ENCODE measurements around the gene MRPS23. TPM values are rescaled to one million over a fixed set of nuclear protein-coding genes. Genes with fewer than 3 reads are reported as not detected.
A peak's percentile ranks its signal among the peaks of the same experiment; 100 is the strongest.
"Not testable (repeated sequence)": the region's sequence is repeated elsewhere in the genome, so short reads cannot be mapped to it uniquely, and the experiment has no call there.

The MRPS23 gene
- total RNA-seq, 1 donor from 2014 or later = 30.2 TPM

DNA sequence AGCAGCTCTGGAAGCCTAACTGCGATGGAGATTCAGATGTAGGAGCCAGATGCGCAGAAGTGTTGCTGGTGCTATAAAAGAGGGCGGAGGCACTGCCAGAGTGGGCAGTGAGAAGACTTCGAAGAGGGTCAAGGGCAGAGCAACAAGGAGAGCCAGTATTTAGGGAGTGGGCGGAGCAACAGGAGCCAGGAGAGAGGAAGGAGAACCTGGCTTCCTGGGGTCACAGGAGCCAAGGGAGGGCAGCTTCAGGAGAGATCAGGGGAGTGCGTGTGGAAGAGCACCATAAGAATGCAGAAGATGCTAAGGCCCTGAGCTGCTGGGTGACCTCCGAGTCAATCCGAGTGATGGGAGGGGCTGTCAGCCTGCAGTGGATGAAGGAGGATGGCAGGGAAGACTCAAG is 14.4 kb upstream of the MRPS23 start:
- no peak for DNase-seq (ENCODE audit: low read depth in 2 of 2)

DNA sequence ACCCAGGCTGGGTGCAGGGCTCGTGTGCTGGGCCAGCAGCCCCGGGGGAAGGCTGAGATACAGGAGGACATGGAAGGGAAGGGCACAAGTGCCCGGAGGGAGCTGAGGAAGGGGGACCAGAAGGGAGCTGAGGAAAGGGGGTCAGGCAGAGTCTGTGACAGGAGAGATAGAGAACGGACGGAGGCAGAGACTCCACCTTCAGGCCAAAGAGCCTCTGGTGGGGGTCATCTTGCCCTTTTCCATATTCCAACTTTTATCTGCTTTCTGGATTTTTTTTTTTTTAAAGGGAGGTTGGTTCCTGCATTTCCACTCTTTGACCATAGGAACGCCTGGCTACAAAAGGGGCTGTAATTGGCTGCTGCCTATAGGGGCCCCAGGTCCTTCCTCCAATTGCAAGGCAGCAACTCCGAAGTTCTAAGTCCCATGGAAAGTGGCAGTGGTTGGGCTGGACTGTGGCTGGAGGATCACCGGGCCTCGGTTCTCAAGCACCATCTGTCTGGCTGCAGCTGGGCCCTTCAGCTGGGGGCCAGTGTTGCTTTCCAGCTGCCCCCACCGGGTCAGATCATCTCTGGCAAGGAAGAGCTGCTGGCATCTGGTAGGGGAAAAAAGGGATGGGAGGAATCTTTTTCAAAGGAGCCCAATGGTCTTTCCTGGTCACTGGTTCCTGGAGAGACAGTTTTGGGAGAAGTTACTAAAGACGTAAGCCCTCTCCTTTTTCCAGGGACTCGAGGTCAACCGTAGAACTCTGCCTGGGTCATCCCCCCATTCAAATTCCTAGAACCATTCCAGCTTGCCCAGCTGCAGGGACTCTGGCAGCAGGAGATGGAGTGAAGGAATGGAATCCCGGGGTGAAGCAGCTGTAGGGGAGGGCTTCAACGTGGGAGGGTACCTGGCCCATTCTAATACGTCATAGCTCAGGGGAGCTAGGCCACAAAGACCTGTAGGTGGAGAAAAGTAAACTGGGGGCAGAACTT is 13.1 kb upstream of the MRPS23 start:
- no peak for DNase-seq (ENCODE audit: low read depth in 2 of 2)

DNA sequence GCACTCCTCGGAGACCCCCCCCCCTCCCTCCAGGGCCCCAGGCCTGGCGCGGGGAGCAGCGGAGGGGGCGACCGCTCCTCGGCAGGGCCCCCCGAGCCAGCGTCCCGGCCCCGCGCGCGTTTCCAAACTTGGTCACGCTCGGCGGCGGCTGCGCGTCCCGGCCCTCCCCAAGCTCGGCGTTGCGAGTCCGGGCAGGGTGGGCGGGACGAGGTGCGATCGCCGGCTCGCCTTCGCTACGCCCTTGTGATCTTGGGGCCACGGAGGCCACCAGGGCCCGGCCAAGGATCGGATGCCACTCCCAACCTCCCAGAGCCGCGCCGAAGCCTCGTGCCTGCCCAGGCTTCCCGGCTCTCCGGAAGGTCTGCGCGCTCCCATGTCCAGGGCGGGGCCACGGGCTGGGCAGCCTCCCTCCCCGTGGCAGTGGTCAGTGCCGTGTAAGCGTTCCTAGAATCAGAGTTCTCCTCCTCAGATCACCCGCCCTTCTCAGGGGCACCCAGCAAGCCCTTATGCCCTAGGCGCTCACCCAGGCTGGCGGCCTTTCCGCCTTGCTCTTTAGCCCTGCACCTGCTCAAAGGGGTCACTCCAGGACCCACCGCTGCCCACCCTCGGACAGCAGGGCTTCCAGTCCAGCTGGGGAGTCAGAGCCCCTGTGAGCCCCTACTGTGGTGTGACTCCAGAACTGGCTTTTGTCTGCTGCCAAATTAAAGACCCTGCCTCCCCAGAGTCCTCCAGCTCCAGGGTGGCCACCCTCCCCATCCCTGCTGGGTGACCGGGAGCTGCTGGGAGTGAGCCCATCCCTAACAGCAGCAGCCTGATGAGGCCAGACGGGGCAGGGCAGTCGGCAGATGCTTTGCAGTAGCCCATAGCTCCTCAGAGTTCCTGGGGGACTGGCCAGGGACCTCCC is 12.2 kb upstream of the MRPS23 start:
- peak in 1 of 2 donors; percentile 41 for DNase-seq (ENCODE audit: low read depth in 2 of 2)

DNA sequence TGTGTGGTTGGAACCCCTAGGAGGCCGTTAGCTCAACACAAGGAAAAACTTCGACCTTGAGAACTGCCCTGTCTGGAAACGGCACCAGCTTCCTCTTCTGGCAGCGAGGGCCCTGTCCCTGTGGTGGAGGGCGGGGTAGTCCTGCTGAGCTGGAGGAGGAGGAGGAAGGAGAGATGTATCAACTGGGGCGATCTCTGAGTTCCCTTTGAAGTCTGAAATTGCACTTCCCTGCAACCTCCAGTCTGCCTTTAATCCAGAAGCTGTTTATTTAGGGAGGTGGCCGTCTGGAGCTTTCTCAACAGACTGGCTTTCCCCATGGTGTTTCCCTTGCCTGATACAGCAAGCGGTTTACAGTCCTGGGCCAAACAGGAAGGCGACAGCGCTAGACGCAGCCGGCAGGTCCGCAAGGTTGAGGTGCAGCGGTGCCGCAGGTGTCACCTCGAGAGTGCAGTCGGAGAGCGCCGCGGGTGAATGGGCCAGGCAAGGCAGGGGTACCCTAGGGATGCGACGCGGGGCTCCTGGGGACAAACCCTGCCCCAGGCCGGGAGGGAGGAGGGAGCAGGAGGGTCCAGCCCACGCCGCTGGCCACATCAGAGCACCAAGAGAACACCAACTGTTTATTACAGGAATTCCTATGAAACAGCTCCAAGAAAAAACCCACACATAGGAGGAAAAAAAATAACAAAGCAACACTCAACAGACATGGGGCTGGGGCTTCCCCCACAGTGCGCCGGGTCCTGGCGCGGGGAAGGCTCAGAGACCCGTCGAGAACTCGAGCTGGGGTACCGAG is 11.4 kb upstream of the MRPS23 start:
- DNase-seq (ENCODE audit: low read depth in 2 of 2) = peak in 1 of 2 donors; percentile 25

DNA sequence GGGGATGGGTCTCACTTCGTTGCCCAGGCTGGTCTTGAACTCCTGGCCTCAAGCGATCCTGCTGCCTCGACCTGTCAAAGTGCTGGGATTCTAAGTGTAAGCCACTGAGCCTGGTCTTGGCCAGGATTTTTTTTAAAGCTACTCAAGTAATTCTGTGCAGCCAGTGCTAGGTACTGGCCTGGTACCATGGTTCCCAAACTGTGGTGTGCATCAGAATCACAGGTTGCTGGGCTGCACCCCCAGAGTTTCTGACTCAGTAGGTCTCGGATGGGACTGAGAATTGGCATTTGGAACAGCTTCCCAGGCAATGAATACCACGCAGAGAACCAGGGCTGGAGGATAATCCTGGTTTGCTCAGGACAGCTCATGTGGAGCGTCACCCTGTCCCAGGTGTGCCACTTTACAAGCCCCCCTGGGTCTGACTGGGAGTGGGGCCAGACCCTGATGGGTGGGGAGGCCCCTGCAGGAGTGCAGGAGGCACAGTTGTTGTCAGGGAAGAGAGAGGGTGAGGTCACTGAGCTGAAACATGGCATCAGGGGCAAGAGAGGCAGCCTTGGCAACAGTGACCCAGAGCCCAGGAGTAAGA is 10.7 kb upstream of the MRPS23 start:
- DNase-seq (ENCODE audit: low read depth in 2 of 2) = no peak

DNA sequence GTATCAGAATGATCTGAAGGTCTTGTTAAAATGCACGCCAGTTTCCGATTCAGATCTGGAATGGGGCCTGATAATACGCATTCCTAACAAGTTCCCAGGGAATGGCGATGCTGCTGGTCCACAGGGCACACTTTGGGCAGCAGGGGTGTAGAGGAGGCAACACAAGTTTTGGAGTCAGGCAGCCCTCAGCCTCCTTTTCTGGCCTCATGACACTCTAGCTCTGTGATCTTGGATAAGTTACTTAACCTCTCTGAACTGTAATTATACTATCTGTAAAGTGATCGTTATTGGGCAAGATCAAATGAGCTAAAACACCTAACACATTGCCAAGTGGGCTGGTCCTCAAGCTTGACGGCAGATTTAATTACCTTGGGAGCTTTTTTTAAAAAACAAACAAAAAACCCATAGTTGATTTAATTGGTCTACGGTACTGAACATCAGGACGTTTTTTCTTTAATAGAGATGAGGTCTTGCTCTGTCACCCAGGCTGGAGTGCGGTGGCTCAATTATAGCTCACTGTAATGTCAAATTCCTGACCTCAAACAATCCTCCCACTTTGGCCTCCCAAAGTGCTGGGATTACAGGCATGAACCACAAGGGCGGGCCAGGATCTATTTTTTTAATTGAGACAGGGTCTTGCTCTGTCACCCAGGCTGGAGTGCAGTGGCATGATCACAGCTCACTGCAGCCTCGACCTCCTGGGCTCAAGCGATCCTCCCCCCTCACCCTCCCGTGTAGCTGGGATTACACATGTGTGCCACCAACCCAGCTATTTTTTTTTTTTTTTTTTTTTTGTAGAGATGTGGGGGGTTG is 10.0 kb upstream of the MRPS23 start:
- DNase-seq (ENCODE audit: low read depth in 2 of 2) = no peak

DNA sequence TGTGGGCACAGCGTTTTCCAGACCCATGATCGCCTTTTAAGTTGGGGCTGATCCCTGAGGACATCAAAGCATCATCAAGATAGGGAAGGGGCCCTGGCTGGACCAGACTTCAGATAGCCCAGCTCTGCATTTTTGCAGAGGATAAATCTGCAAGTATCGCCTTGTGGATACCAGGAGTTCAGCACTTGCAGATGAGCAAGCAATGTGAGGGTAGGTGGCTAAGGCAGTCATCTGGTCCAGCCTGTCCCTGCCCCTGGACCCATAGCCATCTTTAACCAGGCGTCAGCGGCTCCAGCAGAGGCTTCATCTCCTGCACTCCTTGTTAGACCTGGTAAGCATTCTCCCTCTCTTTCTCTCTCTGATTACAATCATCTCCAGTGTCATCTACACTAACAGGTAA is 9.0 kb upstream of the MRPS23 start:
- no peak for DNase-seq (ENCODE audit: low read depth in 2 of 2)

DNA sequence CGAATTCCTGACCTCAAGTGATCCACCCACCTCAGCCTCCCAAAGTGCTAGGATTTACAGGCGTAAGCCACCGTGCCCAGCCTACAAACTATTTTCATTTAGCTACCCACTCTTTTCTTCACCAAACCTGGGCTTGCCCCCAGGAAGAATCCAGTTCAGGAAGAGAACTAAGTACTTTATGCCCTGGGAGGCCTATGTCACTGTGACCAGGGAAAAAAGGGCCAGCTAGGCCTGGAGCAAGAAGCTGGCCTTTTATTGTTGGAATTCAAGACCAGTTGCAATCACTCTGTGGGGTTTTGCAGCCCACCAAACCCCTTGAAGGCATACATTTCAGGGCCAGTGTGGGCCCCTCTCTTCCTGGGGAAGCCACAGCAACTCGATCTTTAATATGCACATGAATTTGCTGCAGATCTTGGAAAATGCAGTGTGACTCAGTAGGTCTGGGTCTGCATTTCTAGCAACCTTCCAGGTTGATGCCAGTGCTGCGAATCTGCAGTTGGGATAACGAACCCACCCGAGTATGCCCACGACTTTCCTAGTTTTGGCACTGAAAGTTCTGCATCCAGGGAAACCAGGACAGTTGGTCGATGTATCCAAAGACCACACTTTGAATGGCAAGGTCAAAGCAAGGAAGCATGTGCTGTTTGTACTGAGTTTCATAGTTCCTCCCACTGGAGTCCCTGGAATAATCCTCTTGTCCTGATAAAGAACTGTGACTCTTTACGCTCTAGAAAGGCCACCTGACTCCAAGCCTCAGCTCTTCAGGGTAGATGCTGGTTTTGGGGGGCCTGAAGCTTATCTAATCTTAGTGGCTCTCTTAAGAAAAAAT is 7.2 kb upstream of the MRPS23 start:
- DNase-seq (ENCODE audit: low read depth in 2 of 2) = no peak

DNA sequence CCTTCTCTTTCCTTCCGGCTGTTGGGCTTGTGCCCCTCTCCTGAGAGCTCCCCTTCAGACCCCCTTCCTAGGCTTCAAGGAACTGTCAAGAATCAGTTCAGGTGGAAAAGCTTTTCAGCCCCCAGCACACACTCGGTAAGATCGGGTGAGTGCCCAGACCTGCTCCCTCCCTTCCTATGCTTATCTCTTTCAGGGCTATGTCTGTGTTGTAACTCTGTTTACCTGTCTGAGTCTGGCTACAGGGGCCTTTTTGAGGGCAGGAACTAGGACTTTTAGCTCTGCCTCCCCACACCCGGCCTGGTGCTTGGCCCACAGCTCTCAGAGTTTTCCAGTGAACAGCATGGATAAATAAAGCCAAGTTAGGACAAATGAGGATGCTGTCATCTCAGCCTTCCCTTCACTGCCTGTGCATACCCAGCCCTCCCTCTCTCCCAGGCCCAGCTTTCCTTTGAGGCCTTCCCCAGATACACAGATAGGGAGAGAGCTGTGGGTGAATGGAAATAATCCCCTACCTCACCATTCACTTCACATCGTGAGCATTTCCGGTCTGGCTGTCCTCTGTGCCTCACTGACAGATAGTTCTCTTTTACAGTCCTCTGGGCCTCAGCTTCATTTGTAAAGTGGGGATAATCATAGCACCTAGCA is 5.7 kb upstream of the MRPS23 start:
- no peak for DNase-seq (ENCODE audit: low read depth in 2 of 2)

DNA sequence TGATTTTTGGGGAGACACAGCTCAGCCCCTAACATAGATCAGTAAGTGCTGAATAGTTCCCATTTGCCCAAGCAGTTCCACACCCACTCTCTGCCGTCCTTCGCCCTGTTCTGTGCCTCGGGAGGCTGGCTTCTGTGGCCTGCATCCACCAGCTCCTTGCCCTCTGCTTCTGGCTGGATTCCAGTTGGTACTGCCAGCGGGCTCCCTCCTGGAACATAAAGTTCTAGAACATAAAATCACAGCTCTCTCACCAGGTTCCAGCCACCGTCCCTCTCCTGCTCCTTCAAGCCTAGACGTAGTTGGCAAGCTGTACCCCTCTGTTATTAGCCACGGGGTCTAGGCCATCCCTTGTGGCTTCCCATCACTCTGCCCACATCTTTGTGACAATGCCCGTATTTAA is 3.9 kb upstream of the MRPS23 start:
- no peak for DNase-seq (ENCODE audit: low read depth in 2 of 2)

DNA sequence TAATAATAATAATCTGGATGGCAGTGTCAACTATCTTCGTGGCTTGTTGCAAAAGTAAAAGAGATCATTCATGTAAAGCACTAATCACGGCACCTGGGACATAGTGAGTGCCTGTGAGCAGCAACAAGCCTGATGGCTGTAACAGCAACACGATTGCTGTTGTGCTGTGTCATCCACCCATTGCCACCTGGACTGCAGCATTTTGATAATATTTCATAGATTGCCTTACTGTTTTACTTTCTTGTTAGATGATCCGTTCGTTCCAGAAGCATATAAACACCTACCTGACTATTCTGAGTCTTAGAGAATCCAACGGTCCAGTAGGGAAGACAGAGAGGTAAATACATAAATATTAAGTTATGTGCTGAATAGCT is 3.1 kb upstream of the MRPS23 start:
- DNase-seq (ENCODE audit: low read depth in 2 of 2) = no peak

DNA sequence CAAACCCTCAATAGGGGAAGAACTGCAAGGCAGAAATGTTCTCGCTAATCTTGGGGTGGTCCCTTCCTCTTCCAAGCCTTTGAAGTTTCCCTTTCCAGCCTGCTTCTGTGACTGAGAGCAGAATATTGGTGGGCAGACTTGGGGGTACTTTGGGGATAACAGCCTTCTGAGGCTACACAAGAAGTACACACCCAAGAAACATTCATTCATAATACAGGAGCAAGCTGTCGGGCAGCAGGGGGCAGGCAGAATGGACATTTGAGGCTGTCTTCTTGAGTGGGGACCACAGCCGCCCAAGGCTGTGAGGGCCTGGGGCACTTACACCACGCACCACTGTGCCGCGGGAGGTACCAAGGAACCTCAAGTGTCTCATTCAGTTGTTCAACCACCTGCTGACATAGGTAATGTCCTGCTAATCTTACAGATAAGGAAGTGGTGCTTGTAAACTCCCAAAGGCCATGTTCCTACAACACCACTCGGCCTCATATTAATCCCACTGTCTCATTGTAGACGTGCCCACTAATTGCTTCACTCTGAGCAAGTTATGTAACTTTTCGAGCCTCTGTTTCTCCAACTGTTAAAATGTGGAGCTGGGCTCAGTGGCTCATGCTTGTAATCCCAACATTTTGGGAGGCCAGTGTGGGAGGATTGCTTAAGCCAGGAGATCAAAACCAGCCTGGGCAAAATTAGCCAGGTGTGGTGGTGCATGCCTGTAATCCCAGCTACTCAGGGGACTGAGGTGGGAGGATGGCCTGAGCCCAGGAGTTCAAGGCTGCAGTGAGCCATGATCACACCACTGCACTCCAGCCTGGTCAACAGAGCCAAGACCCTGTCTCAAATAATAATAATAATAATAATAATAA is 2.5 kb upstream of the MRPS23 start:
- no peak for DNase-seq (ENCODE audit: low read depth in 2 of 2)

DNA sequence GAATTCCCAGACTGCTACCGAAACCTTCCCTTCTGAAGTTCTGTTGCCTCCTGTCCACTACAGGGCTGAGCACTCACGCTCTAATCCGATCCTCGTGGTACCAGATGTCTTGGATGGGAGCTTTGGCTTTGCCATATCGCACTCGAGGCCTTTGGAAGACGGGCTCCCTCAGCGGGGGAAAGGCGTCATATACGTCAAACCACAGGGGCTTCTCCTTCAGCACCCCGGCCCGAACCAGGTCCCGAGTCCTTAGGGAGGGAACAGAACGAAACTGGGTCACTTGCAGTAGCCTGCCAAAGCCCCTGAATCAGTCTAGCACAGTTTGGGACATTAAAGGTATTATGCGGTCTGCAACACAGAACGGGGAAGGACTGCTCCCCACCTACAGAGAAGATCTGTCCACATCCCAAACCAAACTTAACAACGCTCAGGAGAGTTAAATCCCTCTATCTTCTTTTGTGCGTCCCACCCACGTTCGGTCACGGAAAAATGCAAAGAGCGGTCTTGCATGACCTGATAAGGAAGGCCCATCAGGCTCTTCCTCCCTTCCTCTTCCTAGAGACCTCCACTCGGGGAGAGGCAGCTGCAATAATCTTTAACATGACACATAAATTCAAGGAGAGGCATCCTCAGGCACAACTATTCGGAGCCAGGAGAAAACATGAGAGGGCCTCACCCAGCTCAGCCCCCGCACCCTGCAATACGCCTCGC is 526 bp downstream of the MRPS23 start:
- no peak for DNase-seq (ENCODE audit: low read depth in 2 of 2)

DNA sequence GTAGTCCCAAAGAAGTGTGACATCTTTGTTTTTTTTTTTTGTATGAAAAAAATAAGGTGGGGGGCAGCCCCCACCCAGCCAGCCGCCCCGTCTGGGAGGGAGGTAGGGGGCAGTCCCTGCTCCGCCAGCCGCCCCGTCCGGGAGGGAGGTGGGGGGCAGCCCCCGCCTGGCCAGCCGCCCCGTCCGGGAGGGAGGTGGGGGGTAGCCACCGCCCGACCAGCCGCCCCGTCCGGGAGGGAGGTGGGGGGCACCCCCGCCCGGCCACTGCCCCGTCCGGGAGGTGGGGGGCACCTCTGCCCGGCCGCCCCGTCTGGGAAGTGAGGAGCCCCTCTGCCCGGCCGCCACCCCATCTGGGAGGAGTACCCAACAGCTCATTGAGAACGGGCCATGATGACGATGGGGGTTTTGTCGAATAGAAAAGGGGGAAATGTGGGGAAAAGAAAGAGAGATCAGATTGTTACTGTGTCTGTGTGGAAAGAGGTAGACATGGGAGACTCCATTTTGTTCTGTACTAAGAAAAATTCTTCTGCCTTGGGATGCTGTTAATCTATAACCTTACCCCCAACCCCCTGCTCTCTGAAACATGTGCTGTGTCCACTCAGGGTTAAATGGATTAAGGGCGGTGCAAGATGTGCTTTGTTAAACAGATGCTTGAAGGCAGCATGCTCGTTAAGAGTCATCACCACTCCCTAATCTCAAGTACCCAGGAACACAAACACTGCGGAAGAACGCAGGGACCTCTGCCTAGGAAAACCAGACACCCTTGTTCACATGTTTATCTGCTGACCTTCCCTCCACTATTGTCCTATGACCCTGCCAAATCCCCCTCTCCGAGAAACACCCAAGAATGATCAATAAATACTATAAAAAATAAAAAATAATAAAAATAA is 3.5 kb downstream of the MRPS23 start:
- not testable (repeated sequence) for DNase-seq (ENCODE audit: low read depth in 2 of 2)

DNA sequence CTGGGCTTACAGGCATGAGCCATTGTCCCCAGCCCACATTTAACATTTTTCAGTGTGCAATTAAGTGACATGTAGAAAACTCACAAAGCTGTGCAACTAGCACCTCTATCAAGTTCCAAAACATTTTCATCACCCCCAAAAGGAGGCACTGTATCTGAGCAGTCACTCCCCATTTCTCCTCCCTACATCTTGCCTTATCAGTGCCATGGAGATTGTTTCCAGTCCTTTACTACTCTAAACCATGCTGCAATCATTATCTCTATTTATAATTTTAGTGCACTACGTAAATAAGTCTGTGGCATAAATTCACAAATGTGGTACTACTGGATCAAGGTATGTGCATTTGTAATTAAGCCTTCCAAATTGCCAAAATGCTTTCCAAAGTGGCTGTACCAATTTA is 7.6 kb downstream of the MRPS23 start:
- no peak for DNase-seq (ENCODE audit: low read depth in 2 of 2)

DNA sequence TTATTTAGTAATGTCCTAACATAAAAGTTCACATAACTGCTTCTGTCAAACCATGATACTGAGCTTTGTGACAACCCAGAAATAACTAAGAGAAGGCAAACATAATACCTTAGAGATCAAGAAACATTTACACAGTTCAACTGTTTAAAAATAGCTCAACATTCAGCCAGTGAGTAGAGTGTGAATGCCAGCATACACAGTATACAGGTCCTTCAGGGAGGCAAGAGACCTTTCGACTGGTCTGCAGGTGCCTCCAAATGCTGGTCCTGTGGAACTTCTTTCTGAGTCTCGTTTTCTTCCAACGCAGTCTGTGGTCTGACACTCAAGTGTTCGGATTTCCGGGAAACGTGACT is 10.3 kb downstream of the MRPS23 start:
- no peak for DNase-seq (ENCODE audit: low read depth in 2 of 2)

Data from dermis microvascular lymphatic vessel endothelial cell (primary cell).